Pons (tissue), 1 donor: ENCODE results near the gene IL13RA1.
"Not testable (repeated sequence)": the region's sequence is repeated elsewhere in the genome, so short reads cannot be mapped to it uniquely, and the experiment has no call there.

ENCODE experiments used
- DNase-seq: peaks from one replicate; pipeline ENCODE4 v3.0.0-alpha.2; 2016; ENCODE audit warnings: low spot score

IL13RA1 gene

DNA sequence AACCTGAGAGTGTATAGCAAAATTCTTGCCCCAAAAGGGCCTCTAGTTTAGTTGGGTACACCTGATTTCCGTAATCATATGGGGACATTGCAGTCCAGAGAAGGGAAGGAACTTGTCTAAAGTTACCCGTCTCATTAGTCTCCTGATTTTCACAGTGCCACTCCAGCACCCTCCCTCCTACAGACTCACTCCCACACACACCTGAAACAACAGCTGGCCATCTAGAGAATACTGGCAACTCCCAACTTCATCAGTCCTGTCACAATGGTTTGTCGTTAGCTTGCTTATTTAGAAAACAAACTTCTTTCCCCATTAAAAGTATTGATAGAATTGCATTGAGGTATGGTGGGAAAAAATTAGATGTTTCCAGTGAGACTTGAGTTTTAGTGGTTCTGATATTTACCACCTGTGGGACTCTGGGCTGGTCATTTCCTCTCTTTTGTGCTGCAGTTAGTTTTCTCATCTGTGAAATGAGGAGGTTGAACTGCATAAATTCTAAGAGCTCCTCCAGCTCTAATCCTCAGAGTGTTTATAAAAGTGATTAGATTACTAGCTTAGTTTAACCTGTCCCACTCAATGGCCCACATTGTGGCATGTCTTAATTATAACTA, 1.7 kb downstream of the IL13RA1 start:
- DNase-seq: no peak

DNA sequence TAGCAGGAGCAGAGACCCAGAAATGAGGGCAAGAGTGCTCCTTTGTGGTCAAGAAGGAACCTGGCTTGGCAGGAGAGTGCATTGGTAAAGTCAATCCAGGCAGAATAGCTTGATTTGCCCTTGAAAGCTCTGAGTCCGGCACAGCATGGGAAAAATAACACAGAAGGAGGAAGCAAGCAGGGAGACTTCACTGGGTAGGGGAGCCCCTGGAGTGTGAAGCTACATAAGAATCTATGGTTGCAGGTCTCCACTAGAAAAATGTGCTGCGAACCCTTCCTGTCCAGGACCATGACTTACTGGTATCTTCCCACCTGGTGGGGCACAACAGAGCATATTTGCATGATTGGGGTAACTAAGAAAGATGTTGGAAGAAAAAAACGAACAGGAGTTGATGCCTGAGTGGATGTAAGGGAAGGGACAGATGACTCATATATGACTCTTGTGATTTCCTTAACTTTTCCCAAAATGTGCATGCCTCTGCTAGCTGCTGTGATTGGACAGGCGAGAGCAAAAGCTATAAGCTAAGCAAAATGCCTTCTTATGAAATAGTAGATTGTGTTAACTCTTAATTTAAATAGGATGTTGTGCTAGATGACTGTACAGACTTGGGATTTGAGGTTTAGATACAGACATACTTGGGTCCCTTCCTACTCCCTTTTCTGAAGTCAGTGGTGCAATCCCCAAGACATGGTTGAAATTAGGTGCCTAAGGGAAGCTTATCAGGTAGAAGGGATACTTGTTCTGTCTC, 3.3 kb downstream of the IL13RA1 start:
- no peak for DNase-seq

DNA sequence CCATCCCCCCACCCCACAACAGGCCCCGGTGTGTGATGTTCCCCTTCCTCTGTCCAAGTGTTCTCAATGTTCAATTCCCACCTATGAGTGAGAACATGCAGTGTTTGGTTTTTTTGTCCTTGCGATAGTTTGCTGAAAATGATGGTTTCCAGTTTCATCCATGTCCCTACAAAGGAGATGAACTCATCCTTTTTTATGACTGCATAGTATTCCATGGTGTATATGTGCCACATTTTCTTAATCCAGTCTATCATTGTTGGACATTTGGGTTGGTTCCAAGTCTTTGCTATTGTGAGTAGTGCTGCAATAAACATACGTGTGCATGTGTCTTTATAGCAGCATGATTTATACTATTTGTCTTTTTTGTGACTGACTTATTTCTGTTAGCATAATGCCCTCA, 5.1 kb downstream of the IL13RA1 start:
- not testable (repeated sequence) for DNase-seq

- DNase-seq: no peak
These were observed 7.5 kb downstream of the IL13RA1 start for GRCh38 chrX:118734909-118735308.

DNA sequence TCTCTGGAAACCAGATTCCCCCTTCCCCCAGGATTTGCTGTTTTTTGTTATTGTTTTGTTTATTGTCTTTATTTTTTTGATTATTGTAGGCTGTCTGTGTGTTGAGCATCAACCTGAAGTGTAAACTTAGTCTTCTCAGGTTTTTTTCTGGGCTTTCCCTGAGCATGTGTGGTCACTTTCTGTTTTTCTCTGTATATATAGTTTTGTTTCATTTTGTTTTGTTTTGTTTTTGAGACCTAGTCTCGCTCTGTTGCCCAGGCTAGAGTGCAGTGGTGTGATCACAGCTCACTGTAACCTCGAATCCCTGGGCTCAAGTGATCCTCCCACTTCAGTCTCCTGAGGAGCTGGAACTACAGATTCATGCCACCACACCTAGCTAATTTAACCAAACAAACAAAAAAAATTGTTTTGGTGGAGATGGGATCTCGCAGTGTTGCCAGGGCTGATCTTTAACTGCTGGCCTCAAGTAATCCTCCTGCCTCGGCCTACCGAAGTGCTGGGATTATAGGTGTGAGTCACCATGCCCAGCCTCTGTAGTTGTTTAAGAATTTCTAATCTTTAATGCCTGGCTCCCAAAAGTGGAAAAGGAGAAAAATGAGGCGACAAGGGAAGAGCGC, 9.1 kb downstream of the IL13RA1 start:
- DNase-seq: no peak

- no peak for DNase-seq
These were observed 12.2 kb downstream of the IL13RA1 start for GRCh38 chrX:118739577-118739976.

- DNase-seq: no peak
These were observed 13.0 kb downstream of the IL13RA1 start for GRCh38 chrX:118740276-118740889.

DNA sequence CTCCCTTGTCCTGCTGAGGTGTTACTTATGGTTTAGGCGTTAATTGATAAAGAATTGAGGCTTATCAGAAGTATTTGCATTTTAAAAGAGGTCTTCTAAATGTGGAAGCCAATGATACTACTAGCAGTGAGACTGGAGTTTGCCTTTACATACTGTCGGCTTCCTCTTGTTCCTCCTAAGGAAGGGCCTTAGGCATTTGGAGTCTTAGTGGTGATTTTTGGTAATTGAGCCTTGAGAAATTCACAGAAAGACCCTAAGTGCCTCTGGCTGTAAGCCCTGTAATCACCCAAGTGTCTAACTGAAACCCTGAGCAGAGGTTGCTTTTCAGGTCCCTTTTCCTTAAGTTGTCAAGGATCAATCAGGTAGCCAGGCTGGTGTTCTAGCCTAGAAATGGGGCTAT, 14.8 kb downstream of the IL13RA1 start:
- DNase-seq: no peak

DNA sequence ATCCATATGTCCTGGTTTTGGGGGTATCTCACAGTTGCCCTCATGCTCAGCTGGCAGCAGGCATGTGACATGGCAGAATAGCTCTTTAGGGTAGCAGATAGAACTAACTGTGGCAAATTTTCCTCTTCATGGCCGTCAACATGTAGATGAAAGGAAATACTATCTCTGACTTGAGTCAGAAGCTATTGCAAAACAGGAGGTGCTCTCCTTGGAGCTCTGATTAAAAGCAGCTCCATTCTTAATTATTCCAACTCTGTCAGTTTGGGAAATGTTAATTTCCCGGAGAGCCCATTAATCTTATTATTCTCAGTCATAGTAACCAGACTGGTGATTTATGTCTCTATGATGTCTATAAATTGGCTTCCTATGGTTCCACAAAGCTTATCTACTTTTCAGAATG, 18.2 kb downstream of the IL13RA1 start:
- DNase-seq: no peak

DNA sequence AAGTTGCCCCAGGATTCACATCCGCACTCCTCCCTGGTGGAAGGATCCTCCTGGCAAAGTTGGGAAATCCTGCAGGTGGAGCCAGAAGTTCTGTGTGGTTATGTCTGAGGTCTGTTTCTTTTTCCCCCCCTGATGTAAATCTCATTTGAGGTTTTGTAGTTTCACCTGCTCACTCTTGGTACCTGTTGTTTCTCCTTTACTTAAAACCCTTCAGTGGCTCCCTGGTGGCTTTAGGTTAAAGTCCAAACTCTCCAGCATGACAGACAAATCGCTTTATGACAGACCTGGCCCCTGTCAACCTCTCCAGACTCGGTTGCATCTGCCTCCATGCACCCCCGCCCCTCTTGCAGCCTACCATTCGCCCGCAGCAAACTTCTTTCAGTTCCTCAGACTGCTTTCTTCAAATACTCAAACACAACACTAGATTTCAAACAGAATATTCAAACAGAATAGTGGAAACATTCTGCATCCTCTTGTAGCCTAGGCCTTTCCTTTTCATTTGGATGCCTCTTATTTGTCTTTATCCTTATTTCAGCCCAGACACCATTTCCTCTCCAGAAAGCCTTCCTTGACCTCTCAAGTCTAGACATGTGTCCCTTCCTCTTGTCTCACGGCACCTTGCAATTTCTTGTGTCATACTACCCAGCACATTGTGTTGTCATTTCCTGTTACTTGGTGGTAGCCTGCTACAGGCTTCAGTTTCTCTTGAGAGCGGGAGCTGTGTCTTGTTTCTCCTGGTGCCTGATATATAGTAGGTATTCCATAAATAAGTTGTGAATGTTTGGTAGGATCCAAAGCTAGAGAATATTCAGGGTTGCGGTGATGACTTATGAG, 24.8 kb downstream of the IL13RA1 start:
- DNase-seq: peak; percentile 12

DNA sequence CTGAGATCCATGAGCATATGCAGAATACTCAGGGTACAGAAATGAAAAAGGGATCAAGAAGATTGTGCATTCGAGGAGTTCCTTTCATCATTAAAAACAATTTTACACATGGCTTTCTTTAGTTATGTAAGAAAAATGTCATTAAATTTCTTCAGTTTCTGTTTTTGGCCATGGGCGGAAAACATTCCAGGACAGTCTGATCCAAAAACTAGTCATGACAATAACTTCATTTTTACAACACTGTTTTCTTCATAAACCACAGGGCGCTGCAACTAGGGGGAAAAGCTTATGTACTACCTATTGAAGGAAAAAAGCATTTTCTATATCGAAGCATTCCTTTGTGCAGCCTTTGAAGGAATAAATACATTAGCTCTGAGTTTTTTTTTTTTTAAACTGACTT, 28.2 kb downstream of the IL13RA1 start:
- no peak for DNase-seq

DNA sequence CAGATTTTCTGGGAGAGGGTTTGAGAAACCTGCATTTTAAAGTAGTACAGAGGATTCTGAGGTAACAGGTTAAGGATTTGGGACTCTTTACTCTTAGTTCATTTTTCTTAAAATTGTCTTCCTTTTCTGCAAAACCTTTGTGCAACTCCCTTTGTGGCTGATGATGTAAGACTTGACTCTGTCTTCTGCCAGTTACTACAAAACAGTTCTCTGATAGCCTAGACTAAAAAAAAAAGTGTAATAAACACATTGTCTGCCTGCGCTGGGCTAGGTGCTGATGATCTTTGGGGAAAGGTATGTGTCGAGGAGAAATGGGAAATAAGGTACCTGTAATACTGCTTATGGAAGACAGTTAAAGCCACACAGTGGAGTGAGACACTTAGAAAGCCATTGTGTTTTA, 28.7 kb downstream of the IL13RA1 start:
- DNase-seq: no peak

- no peak for DNase-seq
These were observed 31.1 kb downstream of the IL13RA1 start for GRCh38 chrX:118758511-118758910.

GRCh38 chrX:118760025-118760424, 32.6 kb downstream of the IL13RA1 start:
- DNase-seq: no peak

DNA sequence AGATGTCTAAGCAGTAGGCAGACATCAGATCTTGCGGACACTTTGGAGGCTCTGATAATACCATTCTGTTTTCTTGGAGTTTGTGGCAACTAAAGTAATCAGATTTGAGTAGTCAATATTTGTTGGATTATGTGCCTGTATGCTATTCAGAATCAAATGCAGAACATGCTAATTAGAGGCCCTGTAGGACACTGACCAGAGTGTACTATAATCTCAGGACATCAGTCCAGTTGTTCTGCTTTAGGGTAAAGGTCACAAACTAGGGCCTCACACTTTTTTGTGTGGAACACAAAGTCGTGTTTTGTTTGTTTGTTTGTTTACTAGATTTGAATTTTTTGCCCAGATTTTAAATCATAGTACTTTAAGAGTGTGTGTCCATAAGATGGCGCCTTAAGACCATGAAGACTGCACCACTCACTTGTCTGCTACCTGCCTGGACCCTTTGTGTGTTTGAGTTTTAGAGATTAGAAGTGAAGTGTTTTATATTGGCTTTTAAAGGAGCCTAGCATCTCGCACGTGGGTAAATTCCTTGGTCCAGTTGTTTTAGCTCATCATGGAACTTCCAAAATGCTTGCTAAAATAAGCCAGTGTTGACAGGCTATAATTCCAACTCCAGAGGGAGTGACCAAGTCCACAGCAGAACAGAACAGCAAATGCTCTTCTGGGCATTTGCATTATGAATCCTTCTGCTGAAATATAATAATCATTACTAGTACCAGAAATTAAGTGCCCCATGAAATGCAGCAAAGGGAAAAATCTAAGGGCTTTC, 34.7 kb downstream of the IL13RA1 start:
- no peak for DNase-seq

- DNase-seq: no peak
These were observed 36.1 kb downstream of the IL13RA1 start for GRCh38 chrX:118763489-118763888.

- DNase-seq: no peak
These were observed 36.7 kb downstream of the IL13RA1 start for GRCh38 chrX:118764122-118764521.

DNA sequence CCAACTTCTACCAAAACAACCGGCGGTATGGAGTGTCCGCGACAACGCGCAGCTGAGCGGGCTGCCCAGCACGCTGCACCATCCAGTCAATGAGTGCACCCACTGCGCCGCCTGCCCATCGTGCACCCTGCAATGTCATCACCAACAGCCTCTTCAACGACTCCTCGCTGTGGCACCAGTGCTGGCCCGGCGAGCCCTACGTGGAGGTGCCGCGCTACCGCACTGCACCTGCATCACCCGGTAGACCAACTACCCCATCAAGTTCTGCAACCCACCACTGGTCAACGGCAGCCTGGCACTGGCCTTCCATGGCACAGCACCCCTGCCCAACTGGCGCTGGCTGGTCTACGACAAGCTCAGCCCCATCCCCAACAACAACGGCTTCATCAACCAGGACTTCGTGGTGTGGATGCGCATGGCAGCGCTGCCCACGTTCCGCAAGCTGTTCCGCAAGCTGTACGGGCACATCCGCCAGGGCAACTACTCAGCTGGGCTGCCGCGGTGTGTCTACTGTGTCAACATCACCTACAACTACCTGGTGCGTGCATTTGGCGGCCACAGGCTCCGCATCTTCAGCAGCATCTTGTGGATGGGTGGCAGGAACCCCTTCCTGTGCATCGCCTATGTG, 42.8 kb downstream of the IL13RA1 start:
- DNase-seq: no peak

- no peak for DNase-seq
These were observed 44.6 kb downstream of the IL13RA1 start for GRCh38 chrX:118772051-118772450.

- DNase-seq: no peak
These were observed 46.4 kb downstream of the IL13RA1 start for GRCh38 chrX:118773782-118774181.

DNA sequence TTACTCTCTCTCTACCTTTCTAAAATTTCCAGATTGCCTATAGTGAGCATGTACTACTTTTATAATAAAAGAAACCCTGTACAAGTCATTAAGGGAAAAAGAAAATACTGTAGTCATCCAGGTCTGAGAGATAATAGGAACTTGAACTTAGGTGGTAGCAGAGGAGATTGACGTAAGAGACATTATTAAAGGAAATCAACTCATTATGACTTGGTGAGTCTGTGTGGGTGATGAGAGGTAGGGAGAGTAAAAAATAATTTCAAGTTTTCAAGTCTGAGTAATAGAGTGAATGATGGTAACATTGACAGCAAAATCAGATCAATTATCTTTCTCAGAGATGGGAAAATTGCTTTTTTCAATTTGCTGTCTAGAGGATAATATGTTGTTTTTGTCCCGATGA, 52.2 kb downstream of the IL13RA1 start:
- no peak for DNase-seq
